ENCODE measurements around the gene PECR.

PECR gene

DNA sequence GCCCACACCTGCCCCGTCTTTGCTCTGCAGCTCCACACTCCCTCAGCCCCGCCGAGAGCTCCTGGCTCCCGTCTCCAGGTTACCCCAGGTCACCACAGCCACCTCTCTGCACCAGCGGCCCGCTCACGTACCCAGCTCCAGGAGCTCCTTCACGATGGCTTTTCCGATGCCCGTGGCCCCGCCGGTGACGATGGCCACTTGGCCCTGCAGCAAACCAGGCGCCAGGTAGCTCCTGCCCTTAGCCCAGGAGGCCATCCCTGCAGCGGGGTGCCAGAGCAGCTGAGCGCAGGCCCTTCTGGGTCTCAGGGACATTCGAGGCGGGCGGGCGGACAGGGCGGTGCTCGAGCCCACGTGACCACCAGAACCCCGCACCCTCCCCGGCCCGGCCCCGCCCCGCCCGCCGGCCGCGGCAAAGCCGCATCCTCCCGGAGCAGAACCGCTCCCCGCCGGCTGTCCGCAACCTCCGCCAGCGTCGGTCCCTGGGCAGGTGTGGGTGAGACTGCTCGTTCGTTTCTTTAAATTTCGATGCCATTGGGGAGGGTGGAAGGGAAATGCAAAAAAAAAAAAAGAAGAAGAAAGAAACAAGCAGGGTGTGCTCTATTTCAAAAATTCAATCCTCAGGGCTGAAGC, at the start of gene PECR, which contains the start of gene TMEM169:
Gene PECR, minus strand, starts transcription at position 323 of the 630 bp plus-strand sequence. Its CDS starts 68 bp downstream, at position 255.
Gene TMEM169, plus strand, starts transcription at position 433 of the 630 bp plus-strand sequence. CDS start 14,045 bp downstream, outside the sequence.
- peak within 1 kb of the TSS; percentile 76 for H3K4me3 ChIP-seq (ENCODE audit: low read depth, low read length)
- TF ChIP-seq, protein P1, sequence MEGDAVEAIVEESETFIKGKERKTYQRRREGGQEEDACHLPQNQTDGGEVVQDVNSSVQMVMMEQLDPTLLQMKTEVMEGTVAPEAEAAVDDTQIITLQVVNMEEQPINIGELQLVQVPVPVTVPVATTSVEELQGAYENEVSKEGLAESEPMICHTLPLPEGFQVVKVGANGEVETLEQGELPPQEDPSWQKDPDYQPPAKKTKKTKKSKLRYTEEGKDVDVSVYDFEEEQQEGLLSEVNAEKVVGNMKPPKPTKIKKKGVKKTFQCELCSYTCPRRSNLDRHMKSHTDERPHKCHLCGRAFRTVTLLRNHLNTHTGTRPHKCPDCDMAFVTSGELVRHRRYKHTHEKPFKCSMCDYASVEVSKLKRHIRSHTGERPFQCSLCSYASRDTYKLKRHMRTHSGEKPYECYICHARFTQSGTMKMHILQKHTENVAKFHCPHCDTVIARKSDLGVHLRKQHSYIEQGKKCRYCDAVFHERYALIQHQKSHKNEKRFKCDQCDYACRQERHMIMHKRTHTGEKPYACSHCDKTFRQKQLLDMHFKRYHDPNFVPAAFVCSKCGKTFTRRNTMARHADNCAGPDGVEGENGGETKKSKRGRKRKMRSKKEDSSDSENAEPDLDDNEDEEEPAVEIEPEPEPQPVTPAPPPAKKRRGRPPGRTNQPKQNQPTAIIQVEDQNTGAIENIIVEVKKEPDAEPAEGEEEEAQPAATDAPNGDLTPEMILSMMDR (IDR thresholded peaks at IDR 0.05; ENCODE audit: low read depth, low read length) = no peak

DNA sequence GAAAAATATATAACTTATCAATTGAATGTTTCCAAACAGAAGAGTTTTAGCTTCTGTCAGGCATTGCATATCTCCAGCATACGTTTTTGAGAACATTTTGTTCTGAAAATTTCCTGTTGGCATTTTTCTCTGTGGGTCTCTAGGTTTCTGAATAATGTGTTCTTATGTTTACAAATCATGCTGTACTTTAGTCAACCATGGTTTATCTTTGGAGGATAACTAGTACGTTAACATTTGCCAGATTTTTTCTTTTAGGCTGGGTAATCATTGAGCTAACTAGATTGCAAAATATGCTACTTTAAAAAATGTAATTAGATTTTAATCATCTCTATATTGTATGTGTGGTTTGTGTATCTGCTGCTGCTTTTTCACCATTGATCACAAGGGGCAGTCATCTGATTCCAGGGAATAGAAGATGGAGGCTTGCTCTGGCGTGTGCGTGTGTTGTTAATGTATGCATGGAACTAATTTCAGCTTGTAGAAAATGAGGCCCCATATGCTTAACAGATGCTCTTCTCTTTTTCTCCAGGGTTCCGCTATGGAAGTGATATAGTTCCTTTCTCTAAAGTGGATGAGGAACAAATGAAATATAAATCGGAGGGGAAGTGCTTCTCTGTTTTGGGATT, 48.9 kb upstream of the PECR start:
- TF ChIP-seq, protein P1 (IDR thresholded peaks at IDR 0.05; ENCODE audit: low read depth, low read length) = no peak
- H3K4me3 ChIP-seq (ENCODE audit: low read depth, low read length) = no peak overlapping the region

DNA sequence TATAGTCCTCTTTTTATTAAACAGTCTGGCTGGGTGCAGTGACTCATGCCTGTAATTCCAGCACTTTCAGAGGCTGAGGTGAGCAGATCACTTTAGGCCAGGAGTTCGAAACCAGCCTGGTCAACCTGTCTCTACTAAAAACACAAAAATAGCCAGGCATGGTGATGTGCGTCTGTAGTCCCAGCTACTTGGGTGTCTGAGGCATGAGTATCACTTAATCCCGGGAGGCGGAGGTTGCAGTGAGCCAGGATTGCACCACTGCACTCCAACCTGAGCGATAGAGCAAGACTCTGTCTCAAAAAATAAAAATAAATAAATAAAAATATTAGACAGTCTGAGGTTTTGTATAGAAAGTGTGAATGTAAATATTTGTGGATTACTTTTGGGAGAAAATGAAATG, 45.3 kb upstream of the PECR start:
- no peak overlapping the region for H3K4me3 ChIP-seq (ENCODE audit: low read depth, low read length)
- TF ChIP-seq, protein P1 (IDR thresholded peaks at IDR 0.05; ENCODE audit: low read depth, low read length) = no peak

DNA sequence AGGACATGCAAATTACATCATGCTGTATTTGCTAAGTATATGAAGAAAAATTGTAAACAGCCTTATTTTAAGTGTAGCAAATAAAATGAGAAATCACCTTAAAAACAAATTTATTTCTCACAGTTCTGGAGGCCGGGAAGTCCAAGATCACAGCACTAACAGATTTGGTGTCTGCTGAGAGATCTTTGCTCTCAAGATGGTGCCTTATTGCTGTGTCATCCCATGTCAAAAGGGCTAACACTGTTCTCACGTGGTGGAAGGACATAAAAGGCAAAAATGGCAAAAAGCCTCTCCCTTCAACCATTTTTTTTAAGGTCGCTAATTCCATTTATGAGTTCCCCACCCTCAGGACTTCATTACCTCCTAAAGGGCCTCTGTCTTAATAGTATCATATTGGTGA, 39.6 kb upstream of the PECR start:
- TF ChIP-seq, protein P1 (IDR thresholded peaks at IDR 0.05; ENCODE audit: low read depth, low read length) = no peak

DNA sequence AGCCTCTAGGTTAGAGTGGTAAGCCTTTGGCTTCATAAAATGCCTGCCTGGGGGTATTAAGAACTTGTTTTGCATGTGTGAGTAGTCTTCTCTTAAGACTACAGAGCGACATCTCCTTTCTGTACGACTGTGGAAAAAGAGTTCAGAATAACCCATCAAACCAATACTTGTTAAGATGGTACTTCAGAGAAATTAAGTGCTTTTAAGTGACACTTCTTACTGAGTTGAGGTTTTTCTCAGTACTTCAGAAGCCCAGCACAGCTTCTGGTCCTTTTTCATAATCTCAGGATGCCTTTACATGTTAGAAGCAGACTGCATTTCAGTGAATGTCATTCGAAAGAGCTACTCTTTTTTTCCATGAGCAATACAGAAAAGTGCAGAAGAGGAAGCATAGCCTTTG, 38.4 kb upstream of the PECR start:
- no peak overlapping the region for H3K4me3 ChIP-seq (ENCODE audit: low read depth, low read length)
- TF ChIP-seq, protein P1 (IDR thresholded peaks at IDR 0.05; ENCODE audit: low read depth, low read length) = no peak

More for the DNA sequence above, 39.6 kb upstream of the PECR start:
- no peak overlapping the region for H3K4me3 ChIP-seq (ENCODE audit: low read depth, low read length)

DNA sequence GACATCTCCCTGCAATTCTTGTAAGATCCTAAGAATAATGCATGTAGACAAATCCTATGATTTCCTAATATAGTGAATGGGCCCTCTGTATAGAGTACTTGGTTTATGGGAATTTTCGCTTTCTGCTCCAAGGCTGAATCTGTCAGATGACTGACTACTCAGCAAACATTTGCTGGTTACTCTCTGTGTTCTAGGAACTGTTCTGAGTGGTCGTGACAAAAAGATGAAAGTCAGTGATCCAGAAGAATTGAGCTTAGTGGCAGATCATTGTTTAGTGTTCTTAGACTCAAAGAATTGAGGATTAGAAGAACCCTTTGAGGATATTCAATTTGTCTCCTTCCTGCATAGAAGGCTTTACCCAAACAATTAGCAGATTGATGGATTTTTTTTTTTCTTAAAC, 37.5 kb upstream of the PECR start:
- no peak overlapping the region for H3K4me3 ChIP-seq (ENCODE audit: low read depth, low read length)
- TF ChIP-seq, protein P1 (IDR thresholded peaks at IDR 0.05; ENCODE audit: low read depth, low read length) = no peak

DNA sequence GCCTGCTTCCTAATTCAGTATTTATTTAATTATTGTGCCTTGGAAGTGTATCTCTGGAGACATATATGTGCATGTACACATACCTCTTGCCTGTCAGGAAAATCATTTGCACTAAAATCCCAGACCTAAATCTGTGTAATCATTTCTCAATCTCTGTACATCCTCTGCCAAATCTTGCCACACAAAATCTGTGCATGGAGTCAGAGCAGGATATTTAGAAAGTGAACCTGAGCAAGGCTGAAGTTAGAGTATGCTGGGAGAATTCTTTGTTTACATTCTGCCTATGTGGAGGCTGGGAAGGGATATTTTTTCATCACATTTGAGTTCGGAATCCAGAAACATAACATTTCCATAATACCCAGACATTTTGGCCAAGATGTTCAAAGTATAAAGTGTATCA, 36.9 kb upstream of the PECR start:
- H3K4me3 ChIP-seq (ENCODE audit: low read depth, low read length) = no peak overlapping the region

More for the DNA sequence above, 36.9 kb upstream of the PECR start:
- TF ChIP-seq, protein P1 (IDR thresholded peaks at IDR 0.05; ENCODE audit: low read depth, low read length) = no peak

All from WI38 (cell line).